Endothelial cell of umbilical vein (primary cell): Measurements from ENCODE around the gene OR2H2. TPM values are rescaled to one million over a fixed set of nuclear protein-coding genes. Genes with fewer than 3 reads are reported as not detected.

Source experiments
- BruUV-seq: library from RNA; stranded (reverse); fragments of 400-500 nt; replicated peaks from 2 replicates; lab custom pipeline; 2021; lab: Mats Ljungman, UMichigan
- CTCF ChIA-PET: fragments of 300-600, 350-600 bp; sonication (Branson Sonifier 250); formaldehyde crosslinking; loops from one replicate; lab custom pipeline; 2021; ENCODE audit warnings: antibody characterized with exemption, inconsistent platforms; lab: Charles Lee
- POLR2A ChIA-PET: fragments of 300-600, 350-600 bp; sonication (Branson Sonifier 250); formaldehyde crosslinking; loops from one replicate; lab custom pipeline; 2021; ENCODE audit warnings: antibody characterized with exemption, inconsistent platforms; lab: Charles Lee
- DNase-seq: peaks from one replicate; pipeline ENCODE4 v3.0.0-alpha.2; 2011; ENCODE audit warnings: low read depth, low spot score
- FAIRE-seq: peaks from 2 replicates; lab custom pipeline; 2011; peaks lifted over from hg19 to GRCh38; lab: Jason Lieb, UNC
- H2AFZ ChIP-seq: 2 replicates; pipeline ENCODE4 v1.6.0; 2012; ENCODE audit warnings: low read depth, low read length, control low read depth, inconsistent platforms
- H3K27ac ChIP-seq: 2 replicates; pipeline ENCODE4 v1.5.1; 2011; ENCODE audit warnings: low read depth, mild to moderate bottlenecking, control low read depth, low read length, moderate library complexity; ENCODE audit not compliant: insufficient read depth
- H3K27me3 ChIP-seq, 2 experiments: 2 replicates each; pipeline versions ENCODE4 v1.6.0 to v1.6.1; 2011; ENCODE audit warnings: low read length in 2 of 2, mixed read lengths in 1 of 2; ENCODE audit not compliant: control insufficient read depth in 2 of 2, insufficient read depth in 2 of 2
- H3K36me3 ChIP-seq, 2 experiments: 2 replicates in 1 of 2; 3 replicates in 1 of 2; pipeline ENCODE4 v1.5.1; 2011; ENCODE audit warnings: low read length in 2 of 2, mild to moderate bottlenecking in 1 of 2, moderate library complexity in 1 of 2; ENCODE audit not compliant: control insufficient read depth in 2 of 2, insufficient read depth in 2 of 2; ENCODE audit errors: extremely low read depth in 1 of 2
- H3K4me1 ChIP-seq: 3 replicates; pipeline ENCODE4 v1.5.1; 2011; ENCODE audit warnings: mild to moderate bottlenecking, low read length; ENCODE audit not compliant: control insufficient read depth, insufficient read depth; ENCODE audit errors: extremely low read depth
- H3K4me2 ChIP-seq: 2 replicates; pipeline ENCODE4 v1.6.1; 2011; ENCODE audit warnings: low read length, control low read depth, mixed read lengths; ENCODE audit not compliant: insufficient read depth
- H3K4me3 ChIP-seq, 3 experiments: fragments of 200-600 bp in 1 of 3; sonication (generic), shearing (Covaris generic) in 1 of 3; replicated peaks in 1 of 3; 2 replicates each; pipeline ENCODE4 v1.5.1; 2011 to 2016; ENCODE audit warnings: control low read depth in 3 of 3, low read length in 3 of 3, mild to moderate bottlenecking in 2 of 3, inconsistent platforms in 1 of 3, low read depth in 1 of 3, moderate library complexity in 1 of 3; ENCODE audit not compliant: insufficient read depth in 1 of 3
- H3K79me2 ChIP-seq: 2 replicates; pipeline ENCODE4 v1.6.0; 2012; ENCODE audit warnings: low read length, inconsistent platforms; ENCODE audit not compliant: control insufficient read depth, insufficient read depth
- H3K9ac ChIP-seq: replicated peaks from 2 replicates; pipeline ENCODE3; 2011; ENCODE audit warnings: low read length, control low read depth; ENCODE audit not compliant: insufficient read depth; ENCODE audit errors: extremely low read depth
- H3K9me1 ChIP-seq: replicated peaks from 3 replicates; pipeline ENCODE4 v1.6.0; 2011; ENCODE audit warnings: mild to moderate bottlenecking, low read length; ENCODE audit not compliant: control insufficient read depth, insufficient read depth; ENCODE audit errors: extremely low read depth
- H3K9me3 ChIP-seq: replicated peaks from 2 replicates; pipeline ENCODE4 v1.5.1; 2012; ENCODE audit warnings: low read length, inconsistent platforms; ENCODE audit not compliant: control insufficient read depth, insufficient read depth
- H4K20me1 ChIP-seq: replicated peaks from 2 replicates; pipeline ENCODE3; 2011; ENCODE audit warnings: mild to moderate bottlenecking, low read length; ENCODE audit not compliant: control insufficient read depth, insufficient read depth; ENCODE audit errors: extremely low read depth
- CTCF ChIP-seq, 2 donors: IDR thresholded peaks; 1 replicate in 1 of 2; 2 replicates in 1 of 2; pipeline ENCODE4 v1.5.1; 2011; ENCODE audit warnings: low read length in 2 of 2, mild to moderate bottlenecking in 2 of 2, moderate library complexity in 2 of 2, control low read depth in 1 of 2, inconsistent platforms in 1 of 2, low read depth in 1 of 2; ENCODE audit not compliant: insufficient read depth in 1 of 2; ENCODE audit errors: extremely low read depth in 1 of 2
- FOS ChIP-seq: IDR thresholded peaks from 2 replicates; pipeline ENCODE4 v1.6.1; 2011; ENCODE audit warnings: mild to moderate bottlenecking, low read length, moderate library complexity, borderline replicate concordance; ENCODE audit not compliant: insufficient read depth
- JUN ChIP-seq: IDR thresholded peaks from 2 replicates; pipeline ENCODE4 v1.6.1; 2011; ENCODE audit warnings: borderline replicate concordance, low read depth; ENCODE audit not compliant: insufficient read length, insufficient read depth
- MYC ChIP-seq: IDR thresholded peaks from one replicate; pipeline ENCODE4 v1.6.1; 2011; ENCODE audit warnings: mild to moderate bottlenecking, low read depth, low read length
- POLR2A ChIP-seq: IDR thresholded peaks from 2 replicates; pipeline ENCODE4 v1.6.1; 2012; ENCODE audit warnings: low read depth, mild to moderate bottlenecking, control low read depth, low read length
- dilution Hi-C: fragments of 300-500 bp; cut with MboI; formaldehyde crosslinking; loops from one replicate; pipeline ENCODE4 v1.15.0; 2019; ENCODE audit warnings: low sequenced_read_pairs; ENCODE audit not compliant: extremely low pct_ligation_motif_present
- intact Hi-C: fragments of 100-400 bp; cut with micrococcal nuclease; formaldehyde crosslinking; loops from one replicate; pipeline ENCODE4 v1.10.0; 2022
- polyA plus RNA-seq, 4 experiments: library from polyadenylated mRNA; depleted of rRNA in 3 of 4; stranded (reverse) in 3 of 4; unstranded in 1 of 4; fragments of >200 nt; gene quantifications; 2 replicates each; pipeline versions ENCODE4 v1.2.1 to v1.2.3, GENCODE V29; 2011 to 2012; ENCODE audit warnings: missing spikeins in 1 of 4
- total RNA-seq: library from RNA; stranded (reverse); gene quantifications from 2 replicates; pipeline ENCODE4 v1.2.3, GENCODE V29; 2021

OR2H2 gene
- total and polyA plus RNA-seq, 2 donors (not counting 3 experiments of a cell fraction or from before 2014, with no cell fraction given) = not detected

GRCh38 chr6:29625337-29625930, 40.5 kb downstream of the OR2H2 start:
- no TSS peak for BruUV-seq
- POLR2A ChIA-PET = no interaction called here

More at GRCh38 chr6:29625337-29625930, 40.5 kb downstream of the OR2H2 start:
- H3K4me3 ChIP-seq = no peak overlapping the region
- H3K27ac ChIP-seq = no peak overlapping the region
- DNase-seq (no peak), FAIRE-seq (no peak)
- dilution Hi-C loops = no loop called here
- TF ChIP-seq FOS = no peak
- no peak for TF ChIP-seq CTCF (IDR thresholded peaks at IDR 0.05; ENCODE audit: extremely low read depth in 1 of 2, insufficient read depth in 1 of 2, low read depth in 1 of 2, low read length in 2 of 2)
- TF ChIP-seq POLR2A = no peak
- TF ChIP-seq MYC = no peak
- TF ChIP-seq JUN = no peak
- H3K9me1 ChIP-seq = no peaks in the 10 kb centered on the region
- intact Hi-C loops = loop anchor here (5.0 kb wide), 1 partner anchor 1288 kb away; the partner anchor contains the start of gene ZSCAN31
- no peak overlapping the region for H3K9ac ChIP-seq
- H2AFZ ChIP-seq = no peak overlapping the region
- no peak overlapping the region for H3K4me2 ChIP-seq
- H3K79me2 ChIP-seq = no peaks in the 10 kb centered on the region
- peaks cover 13% of the 10 kb centered on the region for H3K4me1 ChIP-seq
- peaks cover 5 to 10% of the 10 kb centered on the region in 2 experiments for H3K36me3 ChIP-seq
- H3K27me3 ChIP-seq = no peaks in the 10 kb centered on the region
- CTCF ChIA-PET = interaction anchor here (0.7 to 3.8 kb wide), 3 partner anchors 24 to 28 kb away, joined by 3 to 23 read pairs (median 12); no protein-coding TSS in a partner anchor
- H3K9me3 ChIP-seq = no peaks in the 10 kb centered on the region
- H4K20me1 ChIP-seq = no peaks in the 10 kb centered on the region
